ENCODE results near the gene ANXA11.
"Not testable (repeated sequence)": the region's sequence is repeated elsewhere in the genome, so short reads cannot be mapped to it uniquely, and the experiment has no call there.

Gene ANXA11

GRCh38 chr10:80202934-80203834, 2.2 kb downstream of the ANXA11 start:
- Histone ChIP-seq H3K36me3 (replicated peaks) (no peaks in the 10 kb centered on the region), H3K9me3 (no peaks in the 10 kb centered on the region), H3K4me1 (peaks cover 9% of the 10 kb centered on the region), H3K27me3 (ENCODE audit: low read depth) (no peaks in the 10 kb centered on the region), H3K4me3 (peak overlapping the region; percentile 56)
- in situ Hi-C loops (cut with MboI; ENCODE audit: low sequenced_read_pairs) = no loop called here
- peak; percentile 53 to 72 for DNase-seq (ENCODE audit: low spot score in 2 of 2)

GRCh38 chr10:80202530-80202929, 2.8 kb downstream of the ANXA11 start:
- DNase-seq (ENCODE audit: low spot score in 2 of 2); H3K27me3 ChIP-seq (ENCODE audit: low read depth); H3K4me3 ChIP-seq; in situ Hi-C loops (cut with MboI; ENCODE audit: low sequenced_read_pairs); H3K4me1 ChIP-seq; H3K36me3 ChIP-seq (replicated peaks); H3K9me3 ChIP-seq: not testable (repeated sequence)

GRCh38 chr10:80201608-80202141, 3.7 kb downstream of the ANXA11 start:
- no peak for DNase-seq (ENCODE audit: low spot score in 2 of 2)
- Histone ChIP-seq H3K27me3 (ENCODE audit: low read depth) (no peaks in the 10 kb centered on the region), H3K36me3 (replicated peaks) (no peaks in the 10 kb centered on the region), H3K9me3 (no peaks in the 10 kb centered on the region), H3K4me1 (peaks cover 9% of the 10 kb centered on the region), H3K4me3 (no peak overlapping the region)
- in situ Hi-C loops (cut with MboI; ENCODE audit: low sequenced_read_pairs) = no loop called here

DNA sequence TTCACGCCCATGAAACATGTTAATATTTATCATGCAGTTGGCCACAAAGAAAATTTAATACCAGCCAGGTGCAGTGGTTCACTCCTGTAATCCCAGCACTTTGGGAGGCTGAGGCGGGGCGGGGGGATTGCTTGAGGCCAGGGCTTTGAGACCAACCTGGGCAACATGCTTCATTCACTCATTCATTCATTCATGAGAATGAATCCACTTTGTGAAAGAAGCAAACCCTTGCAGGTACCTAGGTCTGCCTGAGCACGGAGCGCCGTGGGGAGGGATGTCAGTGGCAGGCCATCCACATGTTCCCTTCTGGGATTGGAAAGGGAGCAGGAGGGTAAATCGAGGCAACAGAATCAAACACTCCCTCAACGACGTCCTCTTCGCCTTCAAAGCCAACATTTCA, 4.7 kb downstream of the ANXA11 start:
- Histone ChIP-seq H3K4me1 (peaks cover 5% of the 10 kb centered on the region), H3K9me3 (no peaks in the 10 kb centered on the region), H3K36me3 (replicated peaks) (no peaks in the 10 kb centered on the region), H3K4me3 (no peak overlapping the region), H3K27me3 (ENCODE audit: low read depth) (no peaks in the 10 kb centered on the region)
- in situ Hi-C loops (cut with MboI; ENCODE audit: low sequenced_read_pairs) = no loop called here
- no peak for DNase-seq (ENCODE audit: low spot score in 2 of 2)

GRCh38 chr10:80200259-80200658, 5.1 kb downstream of the ANXA11 start:
- Histone ChIP-seq H3K36me3 (replicated peaks) (no peaks in the 10 kb centered on the region), H3K27me3 (ENCODE audit: low read depth) (no peaks in the 10 kb centered on the region), H3K4me3 (no peak overlapping the region), H3K9me3 (no peaks in the 10 kb centered on the region), H3K4me1 (peaks cover 5% of the 10 kb centered on the region)
- no peak for DNase-seq (ENCODE audit: low spot score in 2 of 2)
- in situ Hi-C loops (cut with MboI; ENCODE audit: low sequenced_read_pairs) = no loop called here

- Histone ChIP-seq H3K27me3 (ENCODE audit: low read depth) (no peaks in the 10 kb centered on the region), H3K36me3 (replicated peaks) (no peaks in the 10 kb centered on the region), H3K9me3 (no peaks in the 10 kb centered on the region), H3K4me3 (no peak overlapping the region), H3K4me1 (peaks cover 5% of the 10 kb centered on the region)
- in situ Hi-C loops (cut with MboI; ENCODE audit: low sequenced_read_pairs) = no loop called here
- no peak for DNase-seq (ENCODE audit: low spot score in 2 of 2)
Observed at GRCh38 chr10:80199828-80200227, 5.5 kb downstream of the ANXA11 start.

DNA sequence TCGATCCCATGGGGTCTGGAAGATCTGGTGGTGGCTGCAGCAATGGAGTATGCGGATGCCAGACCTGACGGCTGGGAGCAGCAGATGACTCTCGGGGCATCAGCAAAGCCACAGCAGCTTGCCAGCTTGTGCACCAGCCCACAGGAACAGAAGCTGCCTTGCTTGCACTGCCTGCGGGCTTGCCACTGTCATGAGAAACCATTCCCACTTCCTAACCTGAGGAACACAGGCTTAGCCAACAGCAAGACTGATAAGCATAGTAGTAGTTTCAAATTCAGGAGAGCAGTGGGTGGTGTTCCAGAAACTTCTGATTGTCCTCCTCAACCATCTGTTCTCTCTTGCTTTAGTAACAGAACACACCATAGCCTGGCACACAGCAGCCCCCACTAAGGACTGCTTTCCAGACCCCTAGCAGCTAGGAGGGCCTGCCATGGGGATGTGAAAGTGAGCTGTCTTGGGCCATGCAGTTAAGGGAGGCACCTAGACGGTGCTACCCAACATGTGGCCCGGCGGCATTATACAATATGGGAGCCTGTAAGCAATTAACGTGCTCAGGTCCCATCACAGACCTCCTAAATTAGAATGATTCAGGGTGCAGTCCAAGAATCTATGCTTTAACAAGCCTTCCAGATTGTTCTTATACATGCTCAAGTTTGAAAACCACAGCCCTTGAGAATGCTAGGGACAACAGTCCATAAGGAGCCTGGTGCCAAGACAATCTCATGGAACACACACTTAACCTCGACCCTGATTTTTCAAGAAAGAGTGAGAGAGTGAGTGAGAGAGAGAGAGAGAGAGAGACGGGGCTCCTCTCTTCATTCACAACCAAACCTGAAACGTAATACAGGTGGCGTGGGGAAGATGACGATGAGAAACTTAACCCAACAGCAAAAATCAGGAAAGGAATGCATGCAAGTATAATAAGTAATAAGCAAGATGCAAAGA, 7.1 kb downstream of the ANXA11 start:
- Histone ChIP-seq H3K36me3 (replicated peaks) (no peaks in the 10 kb centered on the region), H3K4me3 (no peak overlapping the region), H3K9me3 (no peaks in the 10 kb centered on the region), H3K4me1 (no peaks in the 10 kb centered on the region; the same call in 1 of the 2 replicates), H3K27me3 (ENCODE audit: low read depth) (no peaks in the 10 kb centered on the region)
- in situ Hi-C loops (cut with MboI; ENCODE audit: low sequenced_read_pairs) = no loop called here
- DNase-seq (ENCODE audit: low spot score in 2 of 2) = no peak

- Histone ChIP-seq H3K4me1 (no peaks in the 10 kb centered on the region), H3K9me3 (no peaks in the 10 kb centered on the region; the same call in 1 of the 2 replicates), H3K4me3 (no peak overlapping the region), H3K36me3 (replicated peaks) (no peaks in the 10 kb centered on the region), H3K27me3 (ENCODE audit: low read depth) (no peaks in the 10 kb centered on the region)
- no peak for DNase-seq (ENCODE audit: low spot score in 2 of 2)
- in situ Hi-C loops (cut with MboI; ENCODE audit: low sequenced_read_pairs) = no loop called here
Observed at GRCh38 chr10:80196950-80197315, 8.4 kb downstream of the ANXA11 start.

DNA sequence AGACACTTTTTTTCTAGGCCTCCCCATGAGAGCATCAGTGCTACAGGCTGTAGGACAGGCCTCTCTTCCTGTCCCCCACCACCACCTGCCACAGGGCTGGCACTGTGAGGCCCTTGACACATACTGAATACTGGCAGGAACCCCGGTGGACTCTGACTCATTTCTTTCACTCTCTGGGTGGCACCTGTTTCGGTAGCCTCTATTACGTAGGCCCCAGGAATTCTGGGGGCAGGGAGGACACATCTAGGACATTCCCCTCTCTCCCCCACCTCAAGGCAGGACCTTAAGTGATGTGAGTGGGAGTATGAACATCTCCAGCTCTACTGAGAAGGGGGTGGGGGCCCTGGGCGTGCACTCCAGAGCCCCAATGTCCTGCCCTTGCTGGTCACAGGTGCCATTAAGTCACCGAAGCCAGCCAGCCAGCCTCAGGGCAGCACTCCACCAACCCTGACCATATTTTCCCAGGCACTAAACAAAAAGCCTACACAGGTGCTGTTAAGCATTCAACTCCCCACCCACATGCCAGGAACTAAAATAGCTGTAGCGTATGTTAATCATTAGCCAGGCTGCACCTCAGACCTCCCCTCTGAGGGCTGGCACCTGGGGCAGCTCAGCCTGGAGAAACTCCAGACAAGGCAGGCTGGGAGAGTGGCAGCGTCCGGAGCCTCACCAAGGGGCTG, 8.9 kb downstream of the ANXA11 start:
- Histone ChIP-seq H3K27me3 (ENCODE audit: low read depth) (no peaks in the 10 kb centered on the region), H3K36me3 (replicated peaks) (no peaks in the 10 kb centered on the region), H3K9me3 (no peaks in the 10 kb centered on the region; the same call in 1 of the 2 replicates), H3K4me3 (no peak overlapping the region), H3K4me1 (no peaks in the 10 kb centered on the region)
- in situ Hi-C loops (cut with MboI; ENCODE audit: low sequenced_read_pairs) = no loop called here
- no peak for DNase-seq (ENCODE audit: low spot score in 2 of 2)

GRCh38 chr10:80195046-80195574, 10.2 kb downstream of the ANXA11 start:
- H3K4me1 ChIP-seq = no peaks in the 10 kb centered on the region
- DNase-seq (ENCODE audit: low spot score in 2 of 2) = no peak
- no peaks in the 10 kb centered on the region for H3K27me3 ChIP-seq (ENCODE audit: low read depth)
- in situ Hi-C loops (cut with MboI; ENCODE audit: low sequenced_read_pairs) = no loop called here
- no peaks in the 10 kb centered on the region; the same call in 1 of the 2 replicates for H3K9me3 ChIP-seq
- no peaks in the 10 kb centered on the region for H3K36me3 ChIP-seq (replicated peaks)
- H3K4me3 ChIP-seq = no peak overlapping the region

GRCh38 chr10:80194373-80195045, 10.8 kb downstream of the ANXA11 start:
- H3K36me3 ChIP-seq (replicated peaks) = no peaks in the 10 kb centered on the region
- in situ Hi-C loops (cut with MboI; ENCODE audit: low sequenced_read_pairs) = no loop called here
- H3K4me1 ChIP-seq = no peaks in the 10 kb centered on the region
- no peak overlapping the region for H3K4me3 ChIP-seq
- H3K9me3 ChIP-seq = no peaks in the 10 kb centered on the region; the same call in 1 of the 2 replicates
- H3K27me3 ChIP-seq (ENCODE audit: low read depth) = no peaks in the 10 kb centered on the region
- DNase-seq (ENCODE audit: low spot score in 2 of 2) = no peak

GRCh38 chr10:80192553-80192952, 12.8 kb downstream of the ANXA11 start:
- Histone ChIP-seq H3K4me3 (no peak overlapping the region), H3K4me1 (no peaks in the 10 kb centered on the region), H3K9me3 (no peaks in the 10 kb centered on the region; the same call in 1 of the 2 replicates), H3K27me3 (ENCODE audit: low read depth) (no peaks in the 10 kb centered on the region), H3K36me3 (replicated peaks) (no peaks in the 10 kb centered on the region)
- DNase-seq (ENCODE audit: low spot score in 2 of 2) = no peak
- in situ Hi-C loops (cut with MboI; ENCODE audit: low sequenced_read_pairs) = no loop called here

Measured in HAP-1 (cell line).